HepG2 (cell line): ENCODE results near the gene NELFB. TPM values are rescaled to one million over a fixed set of nuclear protein-coding genes. Genes with fewer than 3 reads are reported as not detected.

Source experiments
- ATAC-seq: fragments of 200-7000 bp; cut with Tn5 transposase; 3 replicates; pipeline ENCODE4 v1.9.1; 2020; ENCODE audit warnings: mild to moderate bottlenecking, moderate library complexity
- BruUV-seq: library from RNA; stranded (reverse); fragments of 400-500 nt; replicated peaks from 2 replicates; lab custom pipeline; 2021; lab: Mats Ljungman, UMichigan
- CTCF ChIA-PET: fragments of 300-600 bp; formaldehyde crosslinking; extraction: SDS; loops from one replicate; lab custom pipeline; 2021; ENCODE audit warnings: low total read pairs, inconsistent platforms, low intra/inter-chr PET ratio; lab: Yijun Ruan, JAX
- POLR2A ChIA-PET: fragments of 350-600 bp; sonication (Branson Sonifier 250); formaldehyde crosslinking; loops from one replicate; lab custom pipeline; 2020; ENCODE audit warnings: antibody characterized with exemption, inconsistent platforms; lab: Yijun Ruan, JAX
- DNase-seq: peaks from one replicate; pipeline ENCODE4 v3.0.0-alpha.2; 2015; ENCODE audit warnings: low spot score
- FAIRE-seq: peaks from 3 replicates; lab custom pipeline; 2011; peaks lifted over from hg19 to GRCh38; lab: Jason Lieb, UNC
- H2AFZ ChIP-seq: one replicate; pipeline ENCODE4 v1.6.1; 2011; ENCODE audit warnings: low read length, inconsistent platforms
- H3K27ac ChIP-seq: fragments of 300-600 bp; 3 replicates; pipeline ENCODE4 v1.8.0; 2011; ENCODE audit warnings: mixed run types, mild to moderate bottlenecking, mixed read lengths, low read length, inconsistent platforms; ENCODE audit not compliant: insufficient read depth; ENCODE audit errors: extremely low read length
- H3K27me3 ChIP-seq, 2 experiments: fragments of 200-600 bp in 1 of 2; 2 replicates in 1 of 2; 3 replicates in 1 of 2; pipeline versions ENCODE4 v1.6.0 to v1.8.0; 2011; ENCODE audit warnings: low read length in 2 of 2, mild to moderate bottlenecking in 2 of 2, moderate library complexity in 2 of 2, inconsistent platforms in 1 of 2; ENCODE audit not compliant: insufficient read depth in 2 of 2, control insufficient read depth in 1 of 2
- H3K36me3 ChIP-seq, 2 experiments: fragments of 200-600 bp in 1 of 2; replicated peaks in 1 of 2; 2 replicates in 1 of 2; 3 replicates in 1 of 2; pipeline versions ENCODE4 v1.5.1 to v1.8.0; 2011; ENCODE audit warnings: low read length in 2 of 2, inconsistent platforms in 1 of 2; ENCODE audit not compliant: insufficient read depth in 2 of 2, control insufficient read depth in 1 of 2
- H3K4me1 ChIP-seq: 2 replicates; pipeline ENCODE4 v1.5.1; 2012; ENCODE audit warnings: low read length, inconsistent platforms; ENCODE audit not compliant: insufficient read depth
- H3K4me2 ChIP-seq: 2 replicates; pipeline ENCODE4 v1.6.0; 2011; ENCODE audit warnings: low read depth, low read length, inconsistent platforms
- H3K4me3 ChIP-seq, 3 experiments: fragments of 200-600 bp in 1 of 3; sonication (generic), shearing (Covaris generic) in 1 of 3; replicated peaks in 1 of 3; 2 replicates each; pipeline ENCODE4 v1.5.1; 2011 to 2016; ENCODE audit warnings: low read length in 3 of 3, inconsistent platforms in 2 of 3, low read depth in 2 of 3, mild to moderate bottlenecking in 2 of 3, control low read depth in 1 of 3, mixed read lengths in 1 of 3; ENCODE audit not compliant: insufficient read depth in 1 of 3
- H3K79me2 ChIP-seq: one replicate; pipeline ENCODE4 v1.6.1; 2011; ENCODE audit warnings: low read length, inconsistent platforms; ENCODE audit not compliant: insufficient read depth
- H3K9ac ChIP-seq: 2 replicates; pipeline ENCODE4 v1.6.0; 2011; ENCODE audit warnings: mild to moderate bottlenecking, low read depth, low read length, inconsistent platforms; ENCODE audit not compliant: insufficient read depth
- H3K9me3 ChIP-seq: 2 replicates; pipeline ENCODE4 v1.5.1; 2012; ENCODE audit warnings: mild to moderate bottlenecking, low read length
- H4K20me1 ChIP-seq: 2 replicates; pipeline ENCODE4 v1.6.0; 2011; ENCODE audit warnings: inconsistent platforms, mild to moderate bottlenecking, low read length, moderate library complexity; ENCODE audit not compliant: insufficient read depth
- ERF ChIP-seq: IDR thresholded peaks from 2 replicates; pipeline ENCODE4 v1.6.1; 2018; ENCODE audit warnings: missing biosample characterization, missing genetic modification reagents
- HINFP ChIP-seq: sonication (generic); formaldehyde crosslinking; IDR thresholded peaks from 2 replicates; pipeline ENCODE4 v1.4.0; 2020; ENCODE audit warnings: low read depth, mild to moderate bottlenecking, missing genetic modification reagents
- HNF1B ChIP-seq: sonication (generic); formaldehyde crosslinking; IDR thresholded peaks from 2 replicates; pipeline ENCODE4 v1.5.1; 2020; ENCODE audit warnings: mild to moderate bottlenecking, moderate library complexity, missing genetic modification reagents
- MEIS1 ChIP-seq: sonication (generic); formaldehyde crosslinking; IDR thresholded peaks from 2 replicates; pipeline ENCODE4 v1.9.0; 2021; ENCODE audit warnings: mild to moderate bottlenecking, missing genetic modification reagents, moderate library complexity, borderline replicate concordance
- SP1 ChIP-seq, 2 experiments: fragments of 450-650 bp in 1 of 2; sonication (generic) in 1 of 2; formaldehyde crosslinking in 1 of 2; IDR thresholded peaks; 2 replicates each; pipeline versions ENCODE4 v1.4.0 to v1.6.1; 2016 to 2020; ENCODE audit warnings: missing genetic modification reagents in 1 of 2
- ZBTB46 ChIP-seq: sonication (generic); formaldehyde crosslinking; IDR thresholded peaks from 2 replicates; pipeline ENCODE4 v1.4.0; 2020; ENCODE audit warnings: mild to moderate bottlenecking, missing genetic modification reagents, borderline replicate concordance
- ZHX1 ChIP-seq: sonication (generic); formaldehyde crosslinking; IDR thresholded peaks from 2 replicates; pipeline ENCODE4 v1.8.1; 2022; ENCODE audit warnings: low read depth, mild to moderate bottlenecking, missing genetic modification reagents
- ZNF720 ChIP-seq: sonication (generic); formaldehyde crosslinking; IDR thresholded peaks from 2 replicates; pipeline ENCODE4 v1.4.0; 2020; ENCODE audit warnings: missing genetic modification reagents
- ZNF75D ChIP-seq: sonication (generic); formaldehyde crosslinking; IDR thresholded peaks from 2 replicates; pipeline ENCODE4 v1.8.1; 2023; ENCODE audit warnings: missing genetic modification reagents, mild to moderate bottlenecking, borderline replicate concordance
- ZNF841 ChIP-seq: sonication (generic); formaldehyde crosslinking; IDR thresholded peaks from 2 replicates; pipeline ENCODE4 v1.8.1; 2023; ENCODE audit warnings: missing genetic modification reagents, borderline replicate concordance
- WGBS: methylation state at CpG from one replicate; pipeline ENCODE4 v1.1.6; 2017; ENCODE audit warnings: low lambda C conversion rate; 5-methylcytosine and 5-hydroxymethylcytosine counted together
- in situ Hi-C: cut with HindIII; loops from 2 replicates; pipeline ENCODE4 v1.10.0; 2017; ENCODE audit warnings: low pct_unique_long_range_greater_than_20kb; ENCODE audit not compliant: extremely low pct_ligation_motif_present
- intact Hi-C: fragments of 100-400 bp; cut with micrococcal nuclease; formaldehyde crosslinking; loops from one replicate; pipeline ENCODE4 v1.10.0; 2022; ENCODE audit not compliant: unreplicated experiment
- polyA plus RNA-seq, 8 experiments: library from polyadenylated mRNA; depleted of rRNA in 3 of 8; stranded (reverse) in 7 of 8; unstranded in 1 of 8; fragments of >200 nt; fragmentation: Illumina TruSeq in 4 of 8; extraction: Trizol in 4 of 8; gene quantifications; 2 replicates each; pipeline versions ENCODE4 v1.2.1 to v1.2.3, GENCODE V29; 2011 to 2016; ENCODE audit warnings: low read depth in 4 of 8, missing spikeins in 1 of 8, mixed read lengths in 1 of 8; ENCODE audit not compliant: insufficient read depth in 1 of 8
- total RNA-seq, 5 experiments: library from RNA; depleted of rRNA; stranded (reverse); fragments of >200 nt; fragmentation: Illumina TruSeq; extraction: Trizol; gene quantifications; 2 replicates each; pipeline ENCODE4 v1.2.3, GENCODE V29; 2016; ENCODE audit warnings: low read depth in 1 of 5

Gene NELFB
- total and polyA plus RNA-seq, 2 of the 13 experiments (the other 11 are each of a cell fraction or from before 2014, with no cell fraction given): 26.5 to 45.8 TPM

GRCh38 chr9:137226338-137227053 is 28.6 kb upstream of the NELFB start (continued):
- no peak for TF ChIP-seq ZHX1 (CRISPR knock-in tag)

- Histone ChIP-seq H3K4me3 (peak within 1 kb of the TSS in 2 of 3 experiments; percentile 62 to 72; a peak in 3 of 6 replicates), H3K36me3 (no peaks in the 10 kb centered on the region), H3K79me2 (no peaks in the 10 kb centered on the region), H3K27ac (no peak within 1 kb of the TSS), H4K20me1 (no peaks in the 10 kb centered on the region), H3K4me1 (peaks cover 82% of the 10 kb centered on the region), H2AFZ (no peak within 1 kb of the TSS), H3K4me2 (peak within 1 kb of the TSS; percentile 96), H3K9me3 (no peaks in the 10 kb centered on the region), H3K27me3 (no peaks in the 10 kb centered on the region; a peak in 1 of 5 replicates), H3K9ac (peak within 1 kb of the TSS; percentile 31; the same call in 1 of the 2 replicates)
- 0% methylated on average over 3 of the region's 25 CpGs for WGBS
- DNase-seq (peak; percentile 69), FAIRE-seq (peak; percentile 4), ATAC-seq (peak; percentile 35)
- ChIA-PET POLR2A (interaction anchor here (0.7 to 13.4 kb wide), 15 partner anchors 9 to 109 kb away, joined by 3 to 225 read pairs (median 4); partner anchors contain the start of genes ANAPC2, NDOR1, SSNA1 and TMEM203), CTCF (interaction anchor here (0.7 to 1.5 kb wide), 5 partner anchors 9 to 64 kb away, joined by 3 to 16 read pairs (median 3); partner anchors contain the start of genes ANAPC2 and SSNA1)
- intact Hi-C loops: loop anchor here (2.0 kb wide), 2 partner anchors 38 to 106 kb away; partner anchors contain the start of genes ANAPC2 and SSNA1
- in situ Hi-C loops: loop anchor here (5.0 kb wide), 2 partner anchors 40 to 115 kb away; partner anchors contain the start of genes ANAPC2, DPP7 and SSNA1
- no TSS peak for BruUV-seq
- TF ChIP-seq ERF: peak; percentile 63; the same call in 1 of the 2 replicates
- no peak for TF ChIP-seq ZNF720 (CRISPR knock-in tag)
- no peak for TF ChIP-seq MEIS1 (CRISPR knock-in tag)
- no peak for TF ChIP-seq HNF1B (CRISPR knock-in tag)
- no peak for TF ChIP-seq ZNF75D (CRISPR knock-in tag)
- no peak for TF ChIP-seq ZBTB46 (CRISPR knock-in tag)
- no peak for TF ChIP-seq SP1 (IDR thresholded peaks at IDR 0.05)
- peak; percentile 27; the same call in 1 of the 2 replicates for TF ChIP-seq SP1 (CRISPR knock-in tag; IDR thresholded peaks at IDR 0.05)
- no peak for TF ChIP-seq ZNF841 (CRISPR knock-in tag)
- no peak for TF ChIP-seq HINFP (CRISPR knock-in tag)
Measured at GRCh38 chr9:137227054-137227852, 27.9 kb upstream of the NELFB start, which contains the start of gene RNF224. Gene RNF224, plus strand, starts transcription at chr9:137227502. Its CDS starts 834 bp downstream, at chr9:137228336.
